ENCODE data around the gene GRAMD1B.

DNA sequence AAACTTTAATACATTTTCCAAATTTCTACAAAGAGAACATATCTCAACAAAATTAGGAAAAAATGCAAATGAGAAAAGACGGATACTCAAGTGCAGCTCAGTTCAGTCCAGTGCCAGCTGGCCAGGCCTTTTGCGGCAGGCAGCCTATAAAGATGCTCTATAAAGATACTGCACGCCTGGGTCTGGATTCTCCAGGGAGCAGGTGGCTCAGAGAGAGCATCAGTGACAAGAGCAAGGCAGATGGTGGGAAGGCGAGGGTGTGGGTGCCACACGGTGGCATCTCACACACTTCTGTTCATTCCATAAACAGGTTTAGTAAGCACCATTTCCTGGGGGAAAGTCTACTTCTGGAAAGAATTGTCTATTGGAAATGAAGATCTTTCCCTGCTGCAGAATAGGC is 242.5 kb downstream of the GRAMD1B start:
- TF ChIP-seq POLR2A (IDR thresholded peaks at IDR 0.05; ENCODE audit: low read length) (no peak), GATA1 (IDR thresholded peaks at IDR 0.05; ENCODE audit: low read depth, low read length) (no peak)

Measured in erythroblast (primary cell).